ENCODE measurements around the gene SESN3. TPM values are rescaled to one million over a fixed set of nuclear protein-coding genes. Genes with fewer than 3 reads are reported as not detected.
A peak's percentile ranks its signal among the peaks of the same experiment; 100 is the strongest.

The SESN3 gene
- total RNA-seq, 1 donor from 2014 or later, result 12.4 TPM

DNA sequence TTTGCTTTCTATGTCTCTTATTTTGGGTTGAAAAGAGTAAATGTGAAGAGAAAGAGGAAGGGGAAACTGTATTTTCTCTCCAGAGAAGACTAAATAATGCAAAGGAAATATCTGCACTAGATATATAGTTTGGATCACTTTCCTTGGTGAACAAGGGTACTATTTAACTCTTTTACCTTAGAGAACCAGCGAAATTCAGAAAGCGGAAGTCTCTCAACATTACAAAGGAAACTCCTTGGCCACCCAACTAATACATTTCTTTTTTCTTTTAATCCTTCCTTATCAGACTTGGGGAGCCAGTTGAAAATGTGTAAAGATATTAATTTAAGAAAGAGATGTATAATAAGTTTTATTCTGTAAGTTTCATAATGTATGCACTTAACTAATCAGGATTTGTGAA, 64.2 kb downstream of the SESN3 start:
- DNase-seq (ENCODE audit: low read depth), result no peak
- H3K27me3 ChIP-seq (ENCODE audit: control insufficient read depth, insufficient read depth, low read length), result no peaks in the 10 kb centered on the region
- TF ChIP-seq, protein P1, sequence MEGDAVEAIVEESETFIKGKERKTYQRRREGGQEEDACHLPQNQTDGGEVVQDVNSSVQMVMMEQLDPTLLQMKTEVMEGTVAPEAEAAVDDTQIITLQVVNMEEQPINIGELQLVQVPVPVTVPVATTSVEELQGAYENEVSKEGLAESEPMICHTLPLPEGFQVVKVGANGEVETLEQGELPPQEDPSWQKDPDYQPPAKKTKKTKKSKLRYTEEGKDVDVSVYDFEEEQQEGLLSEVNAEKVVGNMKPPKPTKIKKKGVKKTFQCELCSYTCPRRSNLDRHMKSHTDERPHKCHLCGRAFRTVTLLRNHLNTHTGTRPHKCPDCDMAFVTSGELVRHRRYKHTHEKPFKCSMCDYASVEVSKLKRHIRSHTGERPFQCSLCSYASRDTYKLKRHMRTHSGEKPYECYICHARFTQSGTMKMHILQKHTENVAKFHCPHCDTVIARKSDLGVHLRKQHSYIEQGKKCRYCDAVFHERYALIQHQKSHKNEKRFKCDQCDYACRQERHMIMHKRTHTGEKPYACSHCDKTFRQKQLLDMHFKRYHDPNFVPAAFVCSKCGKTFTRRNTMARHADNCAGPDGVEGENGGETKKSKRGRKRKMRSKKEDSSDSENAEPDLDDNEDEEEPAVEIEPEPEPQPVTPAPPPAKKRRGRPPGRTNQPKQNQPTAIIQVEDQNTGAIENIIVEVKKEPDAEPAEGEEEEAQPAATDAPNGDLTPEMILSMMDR (IDR thresholded peaks at IDR 0.05; ENCODE audit: insufficient read depth, low read length, severe bottlenecking), result no peak
- H3K36me3 ChIP-seq (ENCODE audit: control insufficient read depth, insufficient read depth, low read length), result peaks cover 2% of the 10 kb centered on the region
- no peak overlapping the region for H3K4me3 ChIP-seq (ENCODE audit: low read depth, low read length)
- no peak for FAIRE-seq

DNA sequence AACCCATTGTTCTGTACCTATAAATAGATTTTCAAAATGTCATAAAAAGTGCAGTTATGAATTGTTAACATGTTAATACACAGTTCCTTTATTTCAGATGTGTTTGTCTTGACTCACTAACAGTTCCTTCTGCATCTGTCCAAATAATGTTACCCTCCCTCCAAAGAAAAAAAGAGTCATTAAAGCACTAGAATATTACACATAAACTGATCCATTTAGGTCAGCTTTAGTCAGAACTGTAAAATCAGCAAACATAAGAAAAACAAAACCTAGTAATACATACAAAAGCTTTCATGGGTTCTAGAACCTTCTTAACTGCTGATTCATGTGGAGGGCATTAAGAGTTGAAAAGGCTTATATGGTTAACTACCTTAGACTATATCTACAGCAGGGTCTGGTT, 65.4 kb downstream of the SESN3 start:
- DNase-seq (ENCODE audit: low read depth), result peak; percentile 30
- no peak for FAIRE-seq
- no peak overlapping the region for H3K4me3 ChIP-seq (ENCODE audit: low read depth, low read length)
- no peaks in the 10 kb centered on the region for H3K36me3 ChIP-seq (ENCODE audit: control insufficient read depth, insufficient read depth, low read length)
- no peaks in the 10 kb centered on the region for H3K27me3 ChIP-seq (ENCODE audit: control insufficient read depth, insufficient read depth, low read length)
- TF ChIP-seq, protein P1 (IDR thresholded peaks at IDR 0.05; ENCODE audit: insufficient read depth, low read length, severe bottlenecking), result no peak

DNA sequence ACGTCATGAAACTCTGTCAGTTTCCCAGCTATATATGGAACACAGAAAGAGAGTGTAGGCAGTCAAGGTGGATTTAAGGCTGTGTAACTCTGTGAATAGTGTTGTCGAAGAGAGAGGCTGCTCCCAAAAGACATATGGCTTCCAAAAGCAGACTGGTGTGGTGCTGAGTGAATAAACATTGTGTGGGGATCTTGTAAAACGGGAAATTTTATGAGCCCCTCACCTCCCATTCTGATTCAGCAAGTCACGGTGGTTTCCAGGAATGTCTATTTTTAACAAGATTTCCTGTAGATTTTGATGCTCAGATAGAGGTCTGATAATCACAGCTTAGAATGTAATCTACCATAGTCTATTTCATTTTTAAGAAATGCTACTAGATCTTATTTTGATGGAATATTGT, 67.9 kb downstream of the SESN3 start:
- FAIRE-seq (no peak), DNase-seq (ENCODE audit: low read depth) (no peak)
- Histone ChIP-seq H3K27me3 (ENCODE audit: control insufficient read depth, insufficient read depth, low read length) (no peaks in the 10 kb centered on the region), H3K4me3 (ENCODE audit: low read depth, low read length) (no peak overlapping the region), H3K36me3 (ENCODE audit: control insufficient read depth, insufficient read depth, low read length) (no peaks in the 10 kb centered on the region)
- TF ChIP-seq, protein P1 (IDR thresholded peaks at IDR 0.05; ENCODE audit: insufficient read depth, low read length, severe bottlenecking), result no peak

DNA sequence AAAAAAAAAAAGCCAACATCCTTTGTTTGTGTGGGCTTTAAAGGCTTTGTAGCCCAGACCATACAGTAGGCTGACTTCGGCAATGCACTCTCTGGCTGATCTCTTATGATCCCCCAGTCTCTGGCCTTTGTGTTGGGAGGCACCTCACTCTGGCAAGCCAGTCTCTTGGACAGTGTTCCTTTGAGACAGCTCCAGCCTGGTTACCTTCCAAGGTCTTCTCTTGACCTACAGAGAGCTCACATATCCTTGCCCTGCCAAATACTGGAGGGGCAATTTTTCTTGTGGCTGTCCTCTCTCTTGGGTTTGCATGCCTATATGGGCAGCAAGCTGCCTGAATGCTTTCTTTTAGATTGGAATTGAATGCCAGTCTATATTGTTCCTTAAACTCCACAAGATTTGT, 69.8 kb downstream of the SESN3 start:
- TF ChIP-seq, protein P1 (IDR thresholded peaks at IDR 0.05; ENCODE audit: insufficient read depth, low read length, severe bottlenecking), result no peak
- Histone ChIP-seq H3K27me3 (ENCODE audit: control insufficient read depth, insufficient read depth, low read length) (no peaks in the 10 kb centered on the region), H3K4me3 (ENCODE audit: low read depth, low read length) (no peak overlapping the region), H3K36me3 (ENCODE audit: control insufficient read depth, insufficient read depth, low read length) (no peaks in the 10 kb centered on the region)
- no peak for DNase-seq (ENCODE audit: low read depth)
- no peak for FAIRE-seq

- Histone ChIP-seq H3K36me3 (ENCODE audit: control insufficient read depth, insufficient read depth, low read length) (no peaks in the 10 kb centered on the region), H3K4me3 (ENCODE audit: low read depth, low read length) (no peak overlapping the region), H3K27me3 (ENCODE audit: control insufficient read depth, insufficient read depth, low read length) (no peaks in the 10 kb centered on the region)
- FAIRE-seq, result no peak
- DNase-seq (ENCODE audit: low read depth), result no peak
- TF ChIP-seq, protein P1 (IDR thresholded peaks at IDR 0.05; ENCODE audit: insufficient read depth, low read length, severe bottlenecking), result no peak
Measured at GRCh38 chr11:95157824-95158223, 73.2 kb downstream of the SESN3 start.

DNA sequence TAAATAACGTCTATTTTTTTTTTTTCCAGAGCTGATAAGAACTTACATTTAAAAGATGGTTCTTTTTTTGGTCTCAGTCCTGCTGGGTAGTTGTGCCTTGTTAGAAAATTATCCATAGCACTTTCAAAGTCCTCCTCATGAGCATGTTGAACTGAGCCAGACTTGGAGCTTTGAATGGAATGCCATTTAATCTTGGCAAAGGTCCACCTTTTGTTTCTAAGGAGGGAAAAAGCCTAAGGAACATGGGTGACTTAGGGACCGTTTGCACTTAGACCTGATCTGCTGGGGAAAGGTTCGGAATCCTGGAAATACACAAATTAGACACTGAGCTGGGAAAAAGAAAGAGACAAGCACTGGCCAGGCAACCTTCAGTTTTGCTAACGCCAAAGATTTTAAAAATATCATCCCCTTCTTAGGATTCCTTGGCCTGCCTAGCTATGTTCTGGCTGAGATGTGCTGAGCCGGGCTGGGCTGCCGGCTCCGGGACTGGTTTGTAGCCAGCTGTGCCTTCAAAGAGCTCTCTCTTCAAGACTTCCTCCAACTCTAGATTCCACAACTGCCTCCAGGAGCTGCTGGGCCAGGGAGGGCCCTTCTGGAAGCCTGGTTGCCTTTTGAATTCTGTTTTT, 74.0 kb downstream of the SESN3 start:
- Histone ChIP-seq H3K36me3 (ENCODE audit: control insufficient read depth, insufficient read depth, low read length) (no peaks in the 10 kb centered on the region), H3K4me3 (ENCODE audit: low read depth, low read length) (no peak overlapping the region), H3K27me3 (ENCODE audit: control insufficient read depth, insufficient read depth, low read length) (no peaks in the 10 kb centered on the region)
- no peak for FAIRE-seq
- no peak for DNase-seq (ENCODE audit: low read depth)
- TF ChIP-seq, protein P1 (IDR thresholded peaks at IDR 0.05; ENCODE audit: insufficient read depth, low read length, severe bottlenecking), result no peak
